RWPE1 (cell line): ENCODE results near the gene POLR2B.

Experiments
- CTCF ChIA-PET: fragments of 350-600 bp; sonication (Branson Sonifier 250); formaldehyde crosslinking; extraction: SDS; loops from one replicate; lab custom pipeline; 2021; lab: Yijun Ruan, JAX
- POLR2A ChIA-PET: fragments of 400-600 bp; formaldehyde crosslinking; extraction: SDS; loops from one replicate; lab custom pipeline; 2020; ENCODE audit warnings: antibody characterized with exemption; ENCODE audit not compliant: low non-redundant PET; lab: Yijun Ruan, JAX
- DNase-seq: peaks from one replicate; pipeline ENCODE4 v3.0.0; 2012; ENCODE audit warnings: low spot score
- H3K27ac ChIP-seq: fragments of 450-650 bp; 2 replicates; pipeline ENCODE4 v1.5.1; 2017
- CTCF ChIP-seq: fragments of 450-650 bp; conservative IDR thresholded peaks from 2 replicates; pipeline ENCODE4 v1.5.1; 2017; ENCODE audit warnings: low read depth, mild to moderate bottlenecking

Gene POLR2B

GRCh38 chr4:56972389-56972788 is 6.3 kb upstream of the POLR2B start:
- POLR2A ChIA-PET = no interaction called here
- CTCF ChIA-PET = no interaction called here

GRCh38 chr4:56972809-56973208 is 5.9 kb upstream of the POLR2B start:
- H3K27ac ChIP-seq = no peak overlapping the region
- TF ChIP-seq CTCF = no peak
- DNase-seq = no peak
- ChIA-PET POLR2A (no interaction called here), CTCF (no interaction called here)

More at GRCh38 chr4:56972389-56972788, 6.3 kb upstream of the POLR2B start:
- no peak overlapping the region for H3K27ac ChIP-seq
- no peak for TF ChIP-seq CTCF
- DNase-seq = no peak

GRCh38 chr4:56973336-56973735 is 5.4 kb upstream of the POLR2B start:
- DNase-seq = no peak
- TF ChIP-seq CTCF = no peak
- ChIA-PET POLR2A (no interaction called here), CTCF (no interaction called here)
- no peak overlapping the region for H3K27ac ChIP-seq

- DNase-seq = no peak
- no peak for TF ChIP-seq CTCF
- ChIA-PET CTCF (no interaction called here), POLR2A (interaction anchor here (1.0 to 1.4 kb wide), 2 partner anchors 13 to 68 kb away, joined by 3 to 5 read pairs; no protein-coding TSS in a partner anchor)
- H3K27ac ChIP-seq = peak overlapping the region; percentile 96
Observed at GRCh38 chr4:56976283-56976836, 2.3 kb upstream of the POLR2B start.

- DNase-seq = peak; percentile 41
- TF ChIP-seq CTCF = peak; percentile 42
- CTCF ChIA-PET = no interaction called here
- POLR2A ChIA-PET = interaction anchor here (0.6 to 1.4 kb wide), 4 partner anchors 14 to 541 kb away, joined by 3 to 5 read pairs (median 4); partner anchors contain the start of gene PPAT
- peak overlapping the region; percentile 96 for H3K27ac ChIP-seq
Observed at GRCh38 chr4:56976837-56977320, 1.8 kb upstream of the POLR2B start.

- POLR2A ChIA-PET = interaction anchor here (0.6 to 1.4 kb wide), 5 partner anchors 14 to 542 kb away, joined by 3 to 5 read pairs (median 3); partner anchors contain the start of gene PPAT
- TF ChIP-seq CTCF = no peak
- peak; percentile 92 for DNase-seq
- CTCF ChIA-PET = interaction anchor here (0.7 kb wide), 1 partner anchor 208 kb away, joined by 6 read pairs; no protein-coding TSS in a partner anchor
- H3K27ac ChIP-seq = peak within 1 kb of the TSS; percentile 96
Observed at GRCh38 chr4:56977321-56978012, 1.2 kb upstream of the POLR2B start, which contains the start of gene NOA1. TSS of gene NOA1 (minus strand) at chr4:56977606. CDS start at chr4:56977585, 21 bp downstream.
